HG03045 (cell line): ENCODE measurements around the gene CRHR2.
"Not testable (repeated sequence)": the region's sequence is repeated elsewhere in the genome, so short reads cannot be mapped to it uniquely, and the experiment has no call there.

Experiments
- ATAC-seq: cut with Tn5 transposase; IDR thresholded peaks from one replicate; pipeline ENCODE4 v1.9.1; 2021; ENCODE audit warnings: mild to moderate bottlenecking, moderate library complexity; ENCODE audit not compliant: unreplicated experiment

CRHR2 gene

GRCh38 chr7:30682212-30683083 is at the start of gene CRHR2:
Gene CRHR2 (minus strand): TSS chr7:30682456. CDS start chr7:30682280, 176 bp downstream.
- no peak for ATAC-seq

GRCh38 chr7:30731581-30731980 is 49.3 kb upstream of the CRHR2 start:
- no peak for ATAC-seq

- no peak for ATAC-seq
These were observed 48.7 kb upstream of the CRHR2 start for GRCh38 chr7:30730996-30731395.

GRCh38 chr7:30730097-30730496 is 47.8 kb upstream of the CRHR2 start:
- ATAC-seq, result no peak

GRCh38 chr7:30729642-30730041 is 47.4 kb upstream of the CRHR2 start:
- ATAC-seq, result no peak

GRCh38 chr7:30728591-30729100 is 46.4 kb upstream of the CRHR2 start:
- ATAC-seq, result no peak

GRCh38 chr7:30727061-30727945 is 45.0 kb upstream of the CRHR2 start:
- no peak for ATAC-seq

- no peak for ATAC-seq
These were observed 44.2 kb upstream of the CRHR2 start for GRCh38 chr7:30726296-30727006.

- ATAC-seq, result no peak
These were observed 41.5 kb upstream of the CRHR2 start for GRCh38 chr7:30723776-30724175.

GRCh38 chr7:30722671-30723070 is 40.4 kb upstream of the CRHR2 start:
- ATAC-seq, result no peak

- no peak for ATAC-seq
These were observed 39.9 kb upstream of the CRHR2 start for GRCh38 chr7:30722187-30722586.

- no peak for ATAC-seq
These were observed 39.0 kb upstream of the CRHR2 start for GRCh38 chr7:30721211-30721610.

- ATAC-seq, result not testable (repeated sequence)
These were observed 37.2 kb upstream of the CRHR2 start for GRCh38 chr7:30719434-30719833.

GRCh38 chr7:30717181-30717580 is 34.9 kb upstream of the CRHR2 start:
- ATAC-seq, result no peak

GRCh38 chr7:30714129-30714528 is 31.9 kb upstream of the CRHR2 start:
- ATAC-seq, result no peak

GRCh38 chr7:30713392-30713791 is 31.1 kb upstream of the CRHR2 start:
- no peak for ATAC-seq

GRCh38 chr7:30710669-30711068 is 28.4 kb upstream of the CRHR2 start:
- ATAC-seq, result no peak

- ATAC-seq, result no peak
These were observed 27.3 kb upstream of the CRHR2 start for GRCh38 chr7:30709549-30709948.

- ATAC-seq, result no peak
These were observed 26.7 kb upstream of the CRHR2 start for GRCh38 chr7:30708983-30709382.

GRCh38 chr7:30708412-30708811 is 26.2 kb upstream of the CRHR2 start:
- ATAC-seq, result no peak
